Prostate gland (tissue), 2 donors: ENCODE results near the gene CNDP1. TPM values are rescaled to one million over a fixed set of nuclear protein-coding genes. Genes with fewer than 3 reads are reported as not detected.

Source experiments
- DNase-seq: peaks from one replicate; pipeline ENCODE4 v3.0.0-alpha.2; 2019; ENCODE audit warnings: low spot score
- H3K27ac ChIP-seq, 2 donors: fragments of 200-600 bp; sonication (generic); 2 replicates each; pipeline ENCODE4 v1.5.1; 2017 to 2019
- H3K27me3 ChIP-seq: fragments of 200-600 bp; sonication (generic); replicated peaks from 2 replicates; pipeline ENCODE4 v1.5.1; 2019; ENCODE audit not compliant: insufficient read depth
- H3K36me3 ChIP-seq, 2 donors: fragments of 200-600 bp; sonication (generic); 1 replicate in 1 of 2; 2 replicates in 1 of 2; pipeline versions ENCODE4 v1.5.1 to v1.8.1; 2017 to 2019
- H3K4me1 ChIP-seq: fragments of 200-600 bp; sonication (generic); replicated peaks from 2 replicates; pipeline ENCODE4 v1.5.1; 2019
- H3K4me3 ChIP-seq, 2 donors: fragments of 200-600 bp; sonication (generic); 2 replicates each; pipeline ENCODE4 v1.5.1; 2017 to 2019
- H3K9me3 ChIP-seq: fragments of 200-600 bp; sonication (generic); 2 replicates; pipeline ENCODE4 v1.5.1; 2017
- POLR2A ChIP-seq: fragments of 450-650 bp; IDR thresholded peaks from one replicate; pipeline ENCODE4 v1.6.1; 2016; ENCODE audit warnings: antibody characterized with exemption, mild to moderate bottlenecking
- POLR2AphosphoS5 ChIP-seq: sonication (generic); formaldehyde crosslinking; IDR thresholded peaks from one replicate; pipeline ENCODE4 v1.6.1; 2017; ENCODE audit warnings: antibody characterized with exemption
- WGBS: methylation state at CpG from one replicate; pipeline ENCODE4 v1.1.5; 2018; 5-methylcytosine and 5-hydroxymethylcytosine counted together
- intact Hi-C: fragments of 100-400 bp; cut with DNase I; formaldehyde crosslinking; loops from one replicate; pipeline ENCODE4 v1.14.2; 2022
- total RNA-seq, 2 donors: library from RNA; depleted of rRNA; stranded (reverse); fragments of >200 nt; gene quantifications; one replicate each; pipeline ENCODE4 v1.1.0, GENCODE V29; 2016
- TF ChIP-seq, protein P1 (sequence below), 4 experiments: fragments of 200-600 bp in 2 of 4; fragments of 450-650 bp in 2 of 4; sonication (generic) in 2 of 4; IDR thresholded peaks; 1 replicate in 3 of 4; 2 replicates in 1 of 4; pipeline ENCODE4 v1.5.1; 2016 to 2019; ENCODE audit warnings: antibody characterized with exemption in 4 of 4, mild to moderate bottlenecking in 2 of 4, moderate library complexity in 2 of 4

The CNDP1 gene
- total RNA-seq, 2 donors from 2014 or later, result not detected

DNA sequence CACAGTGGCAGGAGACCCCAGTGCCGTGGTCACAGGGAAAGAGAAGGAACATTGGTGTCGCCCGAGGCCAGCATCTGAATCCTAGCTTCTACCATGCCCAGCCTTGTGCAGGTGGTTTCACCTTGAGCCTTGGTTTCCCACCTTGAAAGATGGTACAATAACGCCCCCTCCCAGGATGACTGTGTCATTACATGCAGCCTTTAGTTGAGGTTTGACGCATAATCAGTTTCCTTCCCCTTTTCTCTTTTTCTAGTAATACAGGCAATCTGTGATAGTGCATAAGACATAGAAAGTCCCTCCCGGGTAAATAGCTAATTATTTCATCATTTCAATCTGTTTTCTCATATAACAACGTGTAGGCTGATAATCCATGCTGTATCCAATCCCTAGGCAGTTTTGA, 33.5 kb downstream of the CNDP1 start:
- no peak for DNase-seq
- H3K4me3 ChIP-seq, result no peak overlapping the region
- H3K27me3 ChIP-seq, result no peaks in the 10 kb centered on the region
- TF ChIP-seq POLR2AphosphoS5, result no peak
- TF ChIP-seq POLR2A, result no peak
- TF ChIP-seq, protein P1, sequence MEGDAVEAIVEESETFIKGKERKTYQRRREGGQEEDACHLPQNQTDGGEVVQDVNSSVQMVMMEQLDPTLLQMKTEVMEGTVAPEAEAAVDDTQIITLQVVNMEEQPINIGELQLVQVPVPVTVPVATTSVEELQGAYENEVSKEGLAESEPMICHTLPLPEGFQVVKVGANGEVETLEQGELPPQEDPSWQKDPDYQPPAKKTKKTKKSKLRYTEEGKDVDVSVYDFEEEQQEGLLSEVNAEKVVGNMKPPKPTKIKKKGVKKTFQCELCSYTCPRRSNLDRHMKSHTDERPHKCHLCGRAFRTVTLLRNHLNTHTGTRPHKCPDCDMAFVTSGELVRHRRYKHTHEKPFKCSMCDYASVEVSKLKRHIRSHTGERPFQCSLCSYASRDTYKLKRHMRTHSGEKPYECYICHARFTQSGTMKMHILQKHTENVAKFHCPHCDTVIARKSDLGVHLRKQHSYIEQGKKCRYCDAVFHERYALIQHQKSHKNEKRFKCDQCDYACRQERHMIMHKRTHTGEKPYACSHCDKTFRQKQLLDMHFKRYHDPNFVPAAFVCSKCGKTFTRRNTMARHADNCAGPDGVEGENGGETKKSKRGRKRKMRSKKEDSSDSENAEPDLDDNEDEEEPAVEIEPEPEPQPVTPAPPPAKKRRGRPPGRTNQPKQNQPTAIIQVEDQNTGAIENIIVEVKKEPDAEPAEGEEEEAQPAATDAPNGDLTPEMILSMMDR (IDR thresholded peaks at IDR 0.05), result no peak
- no peaks in the 10 kb centered on the region for H3K36me3 ChIP-seq
- H3K4me1 ChIP-seq, result no peaks in the 10 kb centered on the region
- H3K27ac ChIP-seq, result no peak overlapping the region
- intact Hi-C loops, result no loop called here
- 73% methylated on average over 7 of the region's 7 CpGs for WGBS
- no peaks in the 10 kb centered on the region for H3K9me3 ChIP-seq

DNA sequence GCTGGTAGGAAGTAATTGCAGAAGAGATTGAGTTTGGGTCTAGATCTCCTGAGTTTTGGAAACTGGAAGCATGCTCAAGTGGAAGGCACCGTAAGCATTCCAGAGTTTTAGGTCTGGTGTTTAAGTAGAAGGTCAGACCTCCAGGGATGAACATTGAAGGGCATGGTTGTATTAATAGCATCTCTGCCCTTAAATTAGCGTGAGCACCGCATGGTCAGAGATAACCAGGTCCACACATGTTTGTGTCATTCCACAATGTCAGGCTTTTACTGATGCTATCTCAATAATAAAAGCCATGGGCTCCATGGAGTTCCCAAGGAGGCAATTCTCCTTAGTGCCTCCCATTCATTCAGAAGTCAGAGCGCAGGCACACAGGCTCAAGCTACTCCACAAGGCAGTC, 35.1 kb downstream of the CNDP1 start:
- no peak for TF ChIP-seq POLR2AphosphoS5
- no peak for TF ChIP-seq POLR2A
- TF ChIP-seq, protein P1 (IDR thresholded peaks at IDR 0.05), result no peak
- Histone ChIP-seq H3K27ac (no peak overlapping the region), H3K36me3 (no peaks in the 10 kb centered on the region), H3K27me3 (no peaks in the 10 kb centered on the region), H3K4me1 (no peaks in the 10 kb centered on the region), H3K9me3 (no peaks in the 10 kb centered on the region), H3K4me3 (no peak overlapping the region)
- WGBS, result 76% methylated on average over 4 of the region's 4 CpGs
- intact Hi-C loops, result no loop called here
- no peak for DNase-seq

DNA sequence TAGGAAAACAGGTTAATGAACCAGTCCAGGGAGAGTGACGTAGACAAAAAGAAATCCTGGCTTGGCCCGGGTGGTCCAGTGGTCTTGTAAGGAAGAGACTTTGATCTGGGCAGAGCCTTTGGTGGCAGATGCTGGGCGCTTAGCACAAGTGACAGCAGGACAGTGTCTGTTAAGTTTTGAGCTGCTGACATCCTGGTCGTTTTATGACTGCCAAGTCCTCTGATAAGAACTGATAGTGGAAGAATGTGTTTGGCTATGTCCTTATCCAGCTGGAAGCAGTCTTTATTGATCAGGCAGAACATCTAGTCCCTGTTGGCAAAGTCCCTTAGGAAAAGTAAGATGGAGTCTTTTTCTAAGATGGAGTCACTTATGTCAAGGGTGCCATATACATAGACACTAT, 36.0 kb downstream of the CNDP1 start:
- 65% methylated on average over 4 of the region's 4 CpGs for WGBS
- H3K4me3 ChIP-seq, result no peak overlapping the region
- no peak overlapping the region for H3K27ac ChIP-seq
- no peaks in the 10 kb centered on the region for H3K36me3 ChIP-seq
- TF ChIP-seq, protein P1 (IDR thresholded peaks at IDR 0.05), result no peak
- no peak for TF ChIP-seq POLR2AphosphoS5
- H3K27me3 ChIP-seq, result no peaks in the 10 kb centered on the region
- H3K9me3 ChIP-seq, result no peaks in the 10 kb centered on the region
- no peaks in the 10 kb centered on the region for H3K4me1 ChIP-seq
- intact Hi-C loops, result no loop called here
- no peak for DNase-seq

DNA sequence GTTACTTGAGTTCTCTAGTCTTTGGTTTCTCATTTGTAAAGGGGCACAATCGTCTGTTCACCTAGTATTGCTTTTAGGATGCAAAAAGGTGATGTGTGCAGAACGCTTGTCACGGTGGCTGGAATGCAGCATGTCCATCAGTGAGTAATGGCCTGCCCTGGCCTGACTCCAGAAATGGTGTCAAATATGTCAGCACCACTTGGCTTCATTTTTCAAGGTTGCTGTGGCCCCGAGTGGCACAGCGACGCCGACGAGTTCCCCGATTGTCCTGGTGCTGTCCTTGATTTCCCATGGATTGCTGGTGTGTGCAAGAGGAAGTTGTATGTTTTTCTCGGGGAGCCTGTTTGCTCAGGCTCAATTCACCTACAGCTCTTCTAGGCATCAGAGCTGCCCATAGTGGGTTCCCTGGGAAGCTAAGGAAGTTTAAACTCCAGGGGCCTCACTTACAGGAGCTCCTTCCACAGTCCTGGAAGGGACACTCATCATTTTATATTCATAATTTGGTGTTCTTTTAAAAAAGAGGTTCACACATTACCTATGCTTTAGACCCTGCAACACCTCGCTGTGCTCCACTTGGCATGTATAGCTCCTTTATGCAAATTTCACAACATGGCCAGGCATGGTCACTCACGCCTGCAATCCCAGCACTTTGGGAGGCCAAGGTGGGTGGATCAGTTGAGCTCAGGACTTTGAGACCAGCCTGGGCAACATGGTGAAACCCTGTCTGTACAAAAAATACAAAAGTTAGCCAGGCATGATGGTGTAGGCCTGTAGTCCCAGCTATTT, 37.8 kb downstream of the CNDP1 start:
- 85% methylated on average over 12 of the region's 12 CpGs for WGBS
- intact Hi-C loops, result no loop called here

More for the DNA sequence above, 37.8 kb downstream of the CNDP1 start:
- no peaks in the 10 kb centered on the region for H3K36me3 ChIP-seq
- no peaks in the 10 kb centered on the region for H3K27me3 ChIP-seq
- H3K27ac ChIP-seq, result no peak overlapping the region
- no peaks in the 10 kb centered on the region for H3K9me3 ChIP-seq
- no peaks in the 10 kb centered on the region for H3K4me1 ChIP-seq
- TF ChIP-seq POLR2AphosphoS5, result no peak
- TF ChIP-seq POLR2A, result no peak
- TF ChIP-seq, protein P1 (IDR thresholded peaks at IDR 0.05), result no peak
- no peak overlapping the region for H3K4me3 ChIP-seq
- no peak for DNase-seq
